ENCODE data around the gene MVD.

MVD gene

DNA sequence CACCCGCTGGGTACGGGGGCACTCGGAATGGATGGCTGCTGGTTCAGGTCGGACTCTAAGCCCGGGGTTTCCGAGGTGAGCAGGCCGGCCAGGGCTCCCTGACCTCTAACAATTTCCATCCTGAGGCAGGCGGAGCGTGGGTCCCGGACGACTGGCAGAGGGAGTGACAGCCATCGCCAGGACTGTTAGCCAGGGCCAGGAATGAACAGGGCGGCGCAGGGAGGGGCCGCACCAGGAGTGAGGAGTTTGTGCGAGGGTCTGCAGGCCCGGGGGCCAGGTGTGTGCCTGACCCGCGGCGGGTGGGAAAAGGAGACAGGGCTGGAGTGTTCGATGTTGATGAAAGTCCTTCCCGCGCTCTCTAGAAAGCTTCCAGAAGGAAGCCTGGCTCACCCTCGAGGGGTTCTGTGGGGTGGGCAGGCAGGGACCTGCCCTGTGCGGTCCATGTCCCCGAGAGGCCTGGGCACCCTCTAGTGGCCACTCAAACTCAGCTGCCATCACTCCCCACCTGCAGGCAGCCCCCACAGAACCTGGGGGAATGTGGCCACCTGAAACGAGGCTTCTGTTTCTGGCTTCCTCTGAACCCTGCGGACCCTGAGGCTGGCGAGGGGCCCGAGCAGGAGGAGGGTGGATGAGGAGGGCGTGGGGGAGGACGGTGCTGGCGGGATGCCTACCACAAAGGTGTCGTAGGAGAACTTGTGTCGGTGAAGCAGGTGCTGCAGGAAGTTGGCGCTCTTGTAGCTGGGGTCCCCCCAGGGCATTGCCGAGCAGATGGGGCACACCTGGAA is 35.1 kb upstream of the MVD start:
- no peak for DNase-seq (ENCODE audit: low read depth in 2 of 2)

DNA sequence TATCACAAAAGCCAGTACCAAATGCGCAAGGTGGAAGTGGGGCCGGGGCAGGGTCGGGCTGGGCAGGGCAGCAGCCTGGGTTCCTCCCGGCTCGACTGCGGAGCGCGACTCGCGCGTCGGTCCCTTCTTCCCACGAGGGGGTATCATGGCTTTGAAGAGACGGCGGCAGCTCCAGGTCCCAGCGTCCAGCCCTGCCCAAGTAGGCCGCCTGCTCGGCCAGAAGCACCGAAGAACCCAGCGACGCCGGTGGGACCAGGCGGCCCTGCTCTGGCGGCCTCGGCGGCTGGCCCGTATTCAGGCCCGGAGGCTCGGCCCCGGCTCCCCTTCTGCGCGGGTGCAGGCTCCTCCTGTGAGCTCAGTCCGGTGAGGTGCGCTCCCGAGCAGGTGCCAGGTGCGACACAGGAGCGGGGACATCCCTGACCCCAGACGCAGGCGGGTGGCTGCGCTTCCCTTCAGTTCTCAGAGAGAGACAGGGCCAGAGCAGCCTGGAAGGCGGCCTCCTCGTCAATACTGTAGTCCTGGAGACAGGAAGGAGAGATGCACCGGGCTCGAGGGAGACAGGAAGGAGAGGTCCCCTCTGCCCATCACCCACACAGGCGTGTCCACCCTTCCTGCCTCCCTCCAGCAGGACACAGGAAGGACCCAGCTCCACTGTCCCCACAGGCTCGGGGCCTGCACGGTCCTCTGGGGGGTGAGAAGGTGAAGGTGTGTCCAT is 34.4 kb upstream of the MVD start:
- no peak for DNase-seq (ENCODE audit: low read depth in 2 of 2)

DNA sequence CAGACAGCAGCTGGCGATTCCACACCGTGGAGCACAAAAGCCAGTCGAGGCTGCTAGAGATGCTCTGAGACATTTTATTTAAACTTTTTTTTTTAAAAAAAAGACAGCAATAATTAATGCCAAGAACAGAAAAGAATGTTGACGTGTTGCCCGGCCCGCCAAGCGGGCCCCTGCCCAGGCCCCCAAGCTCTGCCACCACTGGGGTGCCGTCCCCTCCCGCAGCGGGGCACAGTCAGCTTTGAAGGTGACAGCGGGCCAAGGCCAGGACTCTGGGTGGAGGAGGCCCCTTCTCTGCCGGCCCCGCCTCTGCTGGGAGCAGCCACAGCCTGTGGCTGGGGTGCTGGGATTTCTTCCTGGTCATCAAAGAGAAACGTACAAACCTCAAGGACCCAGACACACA is 33.5 kb upstream of the MVD start:
- no peak for DNase-seq (ENCODE audit: low read depth in 2 of 2)

DNA sequence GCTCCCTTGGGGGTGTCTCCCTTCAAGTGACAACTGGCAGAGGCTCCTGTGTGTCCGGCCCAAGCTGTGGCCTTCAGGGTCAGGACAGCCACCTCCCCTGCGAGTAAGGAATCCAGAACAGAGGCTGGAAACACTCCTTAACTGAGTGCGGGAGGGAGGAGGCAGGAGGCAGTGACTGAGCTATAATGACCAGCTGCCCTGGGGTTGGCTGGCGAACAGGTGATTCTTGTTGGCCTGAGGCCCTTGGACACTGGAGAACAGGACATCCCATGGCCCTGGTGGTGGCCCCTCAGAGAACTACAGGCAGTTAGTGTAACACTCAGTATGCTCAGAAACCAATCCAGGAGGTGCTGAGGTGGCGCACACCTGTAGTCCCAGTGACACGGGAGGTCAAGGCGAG is 32.9 kb upstream of the MVD start:
- DNase-seq (ENCODE audit: low read depth in 2 of 2): no peak

DNA sequence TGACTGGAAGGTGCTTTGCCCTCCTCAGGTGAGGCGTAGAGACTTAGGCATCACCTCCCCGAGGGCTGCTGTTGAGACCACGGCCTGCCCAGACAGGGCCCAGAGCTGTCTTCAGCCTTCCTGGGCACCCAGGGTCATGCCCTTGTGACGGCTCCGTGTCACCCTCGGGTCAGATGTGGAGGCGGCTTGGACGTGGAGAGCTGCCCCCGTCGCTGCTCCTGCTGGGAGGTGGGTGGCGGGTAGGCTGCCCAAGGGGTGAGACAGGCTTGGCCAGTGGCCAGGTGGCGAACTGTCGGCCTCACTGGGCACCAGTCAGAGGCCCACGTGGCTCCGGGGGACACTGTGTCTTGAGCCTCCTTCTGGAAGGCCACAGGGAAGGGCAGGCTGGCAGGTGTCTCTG is 32.3 kb upstream of the MVD start:
- no peak for DNase-seq (ENCODE audit: low read depth in 2 of 2)

GRCh38 chr16:88694221-88695087 is 31.6 kb upstream of the MVD start:
- DNase-seq (ENCODE audit: low read depth in 2 of 2): no peak

DNA sequence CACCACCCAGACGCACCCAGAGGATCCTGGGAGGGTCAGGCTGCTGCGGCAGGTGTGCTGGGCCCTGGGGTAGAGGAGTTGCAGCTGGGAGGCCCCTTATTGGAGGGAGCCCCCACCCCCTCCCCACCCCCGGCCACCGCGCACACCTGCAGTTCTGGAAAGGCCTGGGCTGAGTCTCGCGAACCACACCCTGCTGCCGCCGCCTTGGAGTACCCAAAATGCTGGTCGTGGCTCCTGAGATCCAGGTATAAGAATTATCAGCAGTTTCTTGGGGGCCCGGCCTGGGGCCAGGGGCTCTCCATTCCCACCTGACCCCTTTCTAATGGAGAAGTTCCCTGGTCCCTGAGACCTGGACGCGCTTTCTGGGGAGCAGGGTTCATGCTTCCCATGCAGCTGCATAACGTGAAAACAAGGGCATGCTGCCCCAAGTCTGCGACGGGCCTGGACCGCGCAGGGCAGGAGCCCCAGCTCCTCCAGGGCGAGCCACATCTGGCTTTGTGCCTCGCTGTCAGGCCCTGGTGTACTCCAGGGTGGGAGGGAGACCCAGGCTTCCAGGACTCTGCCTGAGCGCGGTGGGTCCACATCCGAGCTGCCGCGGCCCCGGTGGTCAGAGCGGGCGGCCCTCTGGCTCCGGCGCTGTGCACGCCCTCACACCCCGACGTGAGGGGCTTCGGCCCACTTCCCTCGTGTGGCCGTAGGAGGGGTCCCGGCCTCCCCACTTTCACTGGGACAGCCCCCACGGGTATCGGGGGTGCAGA is 30.7 kb upstream of the MVD start:
- DNase-seq (ENCODE audit: low read depth in 2 of 2): no peak

GRCh38 chr16:88692861-88693260 is 30.0 kb upstream of the MVD start:
- no peak for DNase-seq (ENCODE audit: low read depth in 2 of 2)

DNA sequence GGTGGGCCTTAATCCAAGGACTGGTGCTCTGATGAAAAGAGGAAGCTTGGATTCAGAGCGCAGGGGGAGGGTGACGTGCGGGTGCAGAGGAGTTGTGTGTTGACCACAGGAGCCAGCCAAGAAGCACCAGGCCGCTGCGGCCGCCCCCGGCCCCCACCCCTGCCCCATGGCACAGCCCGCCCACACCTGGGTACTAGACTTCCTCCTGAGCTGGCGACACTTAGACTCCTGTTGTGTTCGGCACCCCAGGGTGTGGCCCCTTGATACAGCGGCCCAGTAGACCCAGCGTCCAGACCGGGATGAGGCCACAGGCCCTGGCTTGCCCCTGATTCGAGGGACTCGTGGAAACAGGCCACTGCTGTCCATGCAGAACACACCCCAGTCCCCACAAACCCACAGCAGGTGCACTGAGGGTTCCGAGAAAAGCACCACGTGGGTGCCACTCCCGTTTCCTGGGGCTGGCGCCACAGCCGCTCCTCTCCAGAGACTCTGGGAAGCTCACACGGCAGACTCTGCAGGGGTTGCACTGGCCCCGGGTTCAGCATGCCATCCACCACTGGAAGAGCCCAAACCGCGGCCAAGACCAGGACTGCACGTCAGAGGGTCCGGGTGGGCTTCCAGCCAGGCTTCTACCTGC is 29.2 kb upstream of the MVD start:
- DNase-seq (ENCODE audit: low read depth in 2 of 2): no peak

DNA sequence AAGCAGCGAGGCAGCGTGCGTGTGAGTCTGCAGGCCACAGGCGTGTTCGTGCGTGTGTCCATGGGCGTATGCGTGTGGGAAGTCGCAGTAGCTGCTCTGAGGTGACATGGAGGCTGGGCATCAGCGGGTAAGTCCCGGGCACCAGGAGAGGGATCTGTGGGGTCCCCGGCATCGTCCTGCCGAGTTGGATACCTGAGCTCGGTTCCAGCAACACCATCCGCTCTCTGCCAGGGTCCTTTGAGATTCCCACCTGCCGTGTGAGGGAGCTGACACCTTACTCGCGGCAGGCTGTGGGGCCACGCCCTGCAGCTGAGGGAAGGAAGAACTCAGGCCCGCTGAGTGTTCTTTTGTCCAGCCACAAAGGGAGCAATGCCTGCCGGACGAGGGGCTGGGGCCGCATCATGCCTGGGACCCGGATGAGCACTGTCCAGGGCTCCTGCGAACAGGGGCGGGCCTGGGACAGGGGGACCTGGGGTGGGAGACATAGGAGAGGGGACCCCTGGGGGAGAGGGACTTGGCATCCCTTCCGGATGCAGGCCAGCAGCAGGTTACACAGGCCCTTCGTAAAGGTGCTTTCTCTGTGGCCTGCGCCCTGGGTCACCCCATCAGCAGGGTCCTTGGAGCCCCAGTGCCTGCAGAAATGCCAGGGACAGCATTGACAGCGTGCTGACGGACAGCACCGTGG is 28.4 kb upstream of the MVD start:
- no peak for DNase-seq (ENCODE audit: low read depth in 2 of 2)

GRCh38 chr16:88690341-88691128 is 27.6 kb upstream of the MVD start:
- no peak for DNase-seq (ENCODE audit: low read depth in 2 of 2)

DNA sequence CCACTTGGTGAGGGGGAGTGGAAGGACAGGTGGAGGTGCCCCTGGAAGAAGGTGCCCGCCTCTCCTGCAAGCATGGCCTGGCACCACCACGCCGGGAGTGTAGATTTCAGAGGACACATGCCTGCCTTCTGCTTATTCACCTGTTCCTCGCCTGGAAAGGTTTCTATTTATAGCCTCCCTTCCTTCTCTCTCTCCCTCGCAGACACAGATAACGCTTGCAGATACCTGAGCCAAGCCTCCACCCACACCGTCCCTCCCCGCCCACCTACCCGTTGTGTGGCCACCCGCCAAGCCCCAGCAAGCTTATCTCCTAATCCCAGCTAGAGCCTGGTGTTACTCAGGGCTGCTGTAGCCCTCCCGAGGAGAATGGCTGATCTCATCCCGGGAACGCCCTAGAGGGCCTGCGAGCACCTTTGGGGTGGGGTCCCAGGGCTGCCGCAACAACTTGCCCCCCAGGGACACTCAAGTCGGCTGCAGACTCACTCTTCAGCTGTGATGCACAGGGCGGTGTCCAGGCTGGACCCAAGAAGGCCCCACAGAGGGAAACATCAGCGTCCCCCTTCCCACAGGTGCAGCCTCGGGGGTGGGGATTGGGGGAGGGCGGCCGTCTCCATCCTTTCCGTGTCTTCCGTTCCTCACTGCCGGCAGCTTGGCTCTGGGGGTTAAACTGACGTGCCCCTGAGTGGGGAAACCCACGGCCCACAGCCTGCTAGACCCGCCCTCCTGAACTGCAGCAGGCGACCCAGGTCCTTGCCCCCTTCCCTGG is 25.3 kb upstream of the MVD start:
- no peak for DNase-seq (ENCODE audit: low read depth in 2 of 2)

DNA sequence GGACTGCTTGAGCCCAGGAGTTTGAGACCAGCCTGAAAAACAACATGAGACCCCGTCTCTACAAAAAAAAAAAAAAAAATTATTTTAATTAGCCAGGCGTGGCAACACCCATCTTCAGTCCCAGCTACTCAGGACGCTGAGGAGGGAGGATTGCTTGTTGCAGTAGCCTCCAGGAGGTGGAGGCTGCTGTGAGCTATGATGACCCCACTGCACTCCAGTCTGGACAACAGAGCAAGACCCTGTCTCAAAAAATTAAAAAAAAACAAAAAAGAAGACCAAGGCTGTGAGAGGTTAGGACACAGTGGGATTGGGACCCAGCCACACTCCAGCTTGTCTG is 24.8 kb upstream of the MVD start:
- no peak for DNase-seq (ENCODE audit: low read depth in 2 of 2)

DNA sequence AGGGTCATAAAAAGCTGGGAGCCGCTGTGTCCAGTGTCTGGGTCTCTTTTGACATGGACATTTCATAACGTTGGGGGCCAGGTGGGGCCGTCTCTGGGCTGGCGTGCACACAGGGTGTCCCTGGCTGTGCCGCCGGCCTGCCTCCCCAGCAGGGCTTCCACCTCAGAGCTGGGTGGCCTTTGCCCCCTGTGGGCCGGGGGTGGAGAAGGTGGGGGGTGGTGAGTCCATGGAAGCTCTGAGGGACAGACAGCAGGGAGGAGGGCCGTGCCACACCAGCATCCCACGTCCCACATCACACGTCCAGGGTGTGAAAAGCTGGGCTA is 24.3 kb upstream of the MVD start:
- DNase-seq (ENCODE audit: low read depth in 2 of 2): no peak

DNA sequence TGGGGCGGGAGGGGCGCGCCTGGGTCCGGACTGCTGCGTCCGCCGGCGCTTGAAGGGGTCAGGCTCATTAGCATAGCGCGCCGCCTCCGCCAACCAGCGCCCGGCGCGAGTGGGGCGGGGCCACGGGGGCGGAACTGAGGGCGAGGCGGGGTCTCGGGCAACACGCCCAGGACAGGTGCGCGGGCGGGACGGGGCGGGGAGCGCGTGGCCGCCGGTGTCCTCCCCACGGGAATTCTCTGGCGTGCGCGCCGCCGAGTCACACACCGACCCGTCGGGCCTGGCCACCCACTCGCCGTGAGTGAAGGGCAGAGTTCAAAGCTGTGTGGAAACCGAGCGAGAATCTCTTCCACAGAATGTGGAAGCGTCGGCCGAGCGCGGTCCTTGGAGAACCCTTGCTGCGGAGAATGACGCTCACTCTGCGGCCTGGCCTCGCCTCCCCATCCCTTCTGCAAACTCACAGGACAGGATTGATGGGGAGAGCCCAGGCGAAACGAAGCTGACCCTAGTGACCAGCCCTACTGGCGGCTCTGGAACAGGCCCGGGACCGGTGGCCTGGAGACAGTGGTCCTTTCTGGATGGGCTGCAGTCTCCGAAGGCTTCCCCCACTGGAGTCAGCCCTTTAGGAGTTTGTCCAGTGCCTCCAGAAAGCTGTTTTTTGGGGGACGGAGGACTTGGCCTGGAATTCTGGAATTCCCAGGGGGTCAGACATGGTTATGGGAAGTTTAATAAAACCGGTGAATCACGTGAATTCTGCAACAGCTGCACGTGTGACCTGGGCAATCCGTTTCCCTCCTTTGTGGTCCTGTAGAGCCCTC is 23.8 kb upstream of the MVD start, which contains the start of gene SNAI3:
Gene SNAI3 (minus strand): TSS at position 69 of the 815 bp plus-strand sequence. CDS start 101 bp downstream, outside the sequence.
- DNase-seq (ENCODE audit: low read depth in 2 of 2): peak; percentile 68 to 87

- DNase-seq (ENCODE audit: low read depth in 2 of 2): no peak
Measured at GRCh38 chr16:88686062-88686438, 23.2 kb upstream of the MVD start.

GRCh38 chr16:88685156-88686061 is 22.5 kb upstream of the MVD start:
- peak in 1 of 2 donors; percentile 59 for DNase-seq (ENCODE audit: low read depth in 2 of 2)

Data from stimulated activated CD4-positive, alpha-beta T cell treated with anti-CD3 and anti-CD28 coated beads, Interleukin-15, amount 100 ng/mL, for 48 hours (primary cell).